HEK293T (cell line): Measurements from ENCODE around the gene GOLGA1.
A peak's percentile ranks its signal among the peaks of the same experiment; 100 is the strongest.

Experiments
- CTCF ChIA-PET: fragments of 350-600 bp; formaldehyde crosslinking; extraction: SDS; loops from one replicate; lab custom pipeline; 2021; ENCODE audit warnings: antibody characterized with exemption, inconsistent platforms; lab: Yijun Ruan, JAX
- POLR2A ChIA-PET: fragments of 350-600 bp; formaldehyde crosslinking; extraction: SDS; loops from one replicate; lab custom pipeline; 2020; ENCODE audit warnings: antibody characterized with exemption, inconsistent platforms; lab: Yijun Ruan, JAX
- DNase-seq: peaks from one replicate; pipeline ENCODE4 v3.0.0; 2012; ENCODE audit warnings: mixed read lengths; ENCODE audit errors: extremely low spot score
- ARNT ChIP-seq: fragments of 450-650 bp; IDR thresholded peaks from 2 replicates; pipeline ENCODE4 v1.6.1; 2017; ENCODE audit warnings: mild to moderate bottlenecking
- BHLHE40 ChIP-seq: fragments of 450-650 bp; IDR thresholded peaks from 2 replicates; pipeline ENCODE4 v1.6.1; 2016; ENCODE audit warnings: mild to moderate bottlenecking, moderate library complexity, borderline replicate concordance
- CTBP1 ChIP-seq: fragments of 450-650 bp; IDR thresholded peaks from 2 replicates; pipeline ENCODE4 v1.6.1; 2016; ENCODE audit warnings: borderline replicate concordance
- ELF4 ChIP-seq: fragments of 450-650 bp; IDR thresholded peaks from 2 replicates; pipeline ENCODE4 v1.6.1; 2017; ENCODE audit warnings: antibody characterized with exemption
- FOXA1 ChIP-seq: fragments of 450-650 bp; IDR thresholded peaks from 2 replicates; pipeline ENCODE4 v1.6.1; 2016; ENCODE audit warnings: mild to moderate bottlenecking
- FOXK2 ChIP-seq: fragments of 450-650 bp; IDR thresholded peaks from 2 replicates; pipeline ENCODE4 v1.6.1; 2016; ENCODE audit warnings: mild to moderate bottlenecking
- FOXM1 ChIP-seq: fragments of 450-650 bp; IDR thresholded peaks from 2 replicates; pipeline ENCODE4 v1.6.1; 2017; ENCODE audit warnings: mild to moderate bottlenecking, borderline replicate concordance
- HDGF ChIP-seq: fragments of 450-650 bp; IDR thresholded peaks from 2 replicates; pipeline ENCODE4 v1.6.1; 2017; ENCODE audit warnings: antibody characterized with exemption, borderline replicate concordance
- L3MBTL2 ChIP-seq: fragments of 450-650 bp; conservative IDR thresholded peaks from 2 replicates; pipeline ENCODE4 v1.6.1; 2016; ENCODE audit warnings: mild to moderate bottlenecking
- LEF1 ChIP-seq: fragments of 450-650 bp; IDR thresholded peaks from 2 replicates; pipeline ENCODE4 v1.6.1; 2017; ENCODE audit warnings: mild to moderate bottlenecking, borderline replicate concordance
- NFRKB ChIP-seq: fragments of 450-650 bp; IDR thresholded peaks from 2 replicates; pipeline ENCODE4 v1.6.1; 2016; ENCODE audit warnings: mild to moderate bottlenecking, moderate library complexity
- PKNOX1 ChIP-seq: fragments of 450-650 bp; IDR thresholded peaks from 2 replicates; pipeline ENCODE4 v1.6.1; 2016
- SP1 ChIP-seq: fragments of 450-650 bp; IDR thresholded peaks from 2 replicates; pipeline ENCODE4 v1.6.1; 2017
- SUZ12 ChIP-seq: fragments of 450-650 bp; IDR thresholded peaks from 2 replicates; pipeline ENCODE4 v1.6.1; 2016; ENCODE audit warnings: mild to moderate bottlenecking
- TARDBP ChIP-seq: fragments of 450-650 bp; IDR thresholded peaks from 2 replicates; pipeline ENCODE4 v1.6.1; 2016
- ZNF384 ChIP-seq: fragments of 450-650 bp; IDR thresholded peaks from 2 replicates; pipeline ENCODE4 v1.6.1; 2016

The GOLGA1 gene

GRCh38 chr9:124877021-124877782, 63.7 kb downstream of the GOLGA1 start:
- no peak for DNase-seq
- CTCF ChIA-PET = no interaction called here
- no peak for TF ChIP-seq NFRKB
- TF ChIP-seq CTBP1 = no peak
- TF ChIP-seq BHLHE40 = no peak
- TF ChIP-seq SP1 = no peak
- TF ChIP-seq SUZ12 = no peak
- TF ChIP-seq L3MBTL2 = no peak
- TF ChIP-seq ELF4 = no peak
- no peak for TF ChIP-seq ZNF384
- POLR2A ChIA-PET = interaction anchor here (1.2 to 1.7 kb wide), 3 partner anchors 8 to 16 kb away, joined by 3 to 6 read pairs (median 4); partner anchors contain the start of gene ARPC5L

- no peak for DNase-seq
- ChIA-PET CTCF (no interaction called here), POLR2A (no interaction called here)
- TF ChIP-seq ZNF384 (no peak), SP1 (no peak), BHLHE40 (no peak), CTBP1 (no peak), PKNOX1 (no peak), NFRKB (no peak), L3MBTL2 (no peak), ARNT (no peak), TARDBP (no peak), FOXA1 (no peak), FOXK2 (no peak), LEF1 (no peak), HDGF (no peak), SUZ12 (no peak), FOXM1 (no peak), ELF4 (no peak)
Observed at GRCh38 chr9:124875501-124875900, 65.4 kb downstream of the GOLGA1 start.

- no peak for DNase-seq
- TF ChIP-seq FOXM1 (no peak), BHLHE40 (no peak), LEF1 (no peak), TARDBP (no peak)
- POLR2A ChIA-PET = no interaction called here
- CTCF ChIA-PET = no interaction called here
Observed at GRCh38 chr9:124873664-124874063, 67.2 kb downstream of the GOLGA1 start.

GRCh38 chr9:124871156-124871561, 69.7 kb downstream of the GOLGA1 start:
- ChIA-PET CTCF (no interaction called here), POLR2A (interaction anchor here (2.0 kb wide), 1 partner anchor 9 kb away, joined by 6 read pairs; the partner anchor contains the start of gene ARPC5L)
- TF ChIP-seq ARNT (no peak), LEF1 (no peak), CTBP1 (no peak), SUZ12 (no peak), FOXK2 (no peak), SP1 (no peak), NFRKB (no peak), FOXA1 (no peak), PKNOX1 (no peak), L3MBTL2 (no peak), ELF4 (no peak), HDGF (no peak), TARDBP (no peak), FOXM1 (no peak), BHLHE40 (no peak), ZNF384 (no peak)
- DNase-seq = no peak

- ChIA-PET POLR2A (no interaction called here), CTCF (no interaction called here)
- TF ChIP-seq TARDBP = no peak
- no peak for TF ChIP-seq SUZ12
- no peak for TF ChIP-seq FOXK2
- TF ChIP-seq L3MBTL2 = no peak
- TF ChIP-seq FOXA1 = no peak
- no peak for TF ChIP-seq SP1
- TF ChIP-seq LEF1 = no peak
- no peak for TF ChIP-seq HDGF
- no peak for TF ChIP-seq NFRKB
- TF ChIP-seq FOXM1 = no peak
- TF ChIP-seq ZNF384 = no peak
- no peak for TF ChIP-seq PKNOX1
- TF ChIP-seq ARNT = no peak
- no peak for DNase-seq
Observed at GRCh38 chr9:124870723-124871122, 70.2 kb downstream of the GOLGA1 start.

- CTCF ChIA-PET = interaction anchor here (0.6 to 1.5 kb wide), 2 partner anchors 14 to 195 kb away, joined by 3 read pairs; no protein-coding TSS in a partner anchor
Observed at GRCh38 chr9:124869986-124870560, 70.8 kb downstream of the GOLGA1 start.

More at GRCh38 chr9:124869986-124870560, 70.8 kb downstream of the GOLGA1 start:
- TF ChIP-seq ARNT (no peak), FOXM1 (no peak), PKNOX1 (peak; percentile 32; the same call in 1 of the 2 replicates), ZNF384 (no peak), SP1 (no peak), HDGF (no peak)
- POLR2A ChIA-PET = interaction anchor here (1.0 to 1.9 kb wide), 2 partner anchors 10 to 12 kb away, joined by 3 to 8 read pairs; no protein-coding TSS in a partner anchor
- no peak for DNase-seq
